Kidney (tissue), 14 donors: ENCODE data around the gene XPO5. TPM values are rescaled to one million over a fixed set of nuclear protein-coding genes. Genes with fewer than 3 reads are reported as not detected.

Source experiments
- DNase-seq, 5 donors: peaks; one replicate each; pipeline ENCODE4 v3.0.0-alpha.2; 2013 to 2020
- FAIRE-seq: peaks from 2 replicates; lab custom pipeline; 2012; peaks lifted over from hg19 to GRCh38; lab: Jason Lieb, UNC
- H3K27ac ChIP-seq, 2 donors: one replicate each; pipeline ENCODE4 v1.7.0; 2013; ENCODE audit warnings: low read depth in 2 of 2, low read length in 2 of 2, inconsistent platforms in 1 of 2
- H3K27me3 ChIP-seq: one replicate; pipeline ENCODE4 v1.7.1; 2013; ENCODE audit warnings: low read length, inconsistent platforms; ENCODE audit not compliant: control insufficient read depth, insufficient read depth
- H3K36me3 ChIP-seq, 3 donors: one replicate each; pipeline versions ENCODE4 v1.7.0 to v1.7.1; 2013; ENCODE audit warnings: low read length in 3 of 3, control low read depth in 1 of 3, inconsistent platforms in 1 of 3; ENCODE audit not compliant: insufficient read depth in 3 of 3, control insufficient read depth in 2 of 3
- H3K4me1 ChIP-seq, 3 donors: one replicate each; pipeline versions ENCODE4 v1.7.0 to v1.7.1; 2013; ENCODE audit warnings: low read length in 3 of 3, inconsistent platforms in 1 of 3, low read depth in 1 of 3; ENCODE audit not compliant: control insufficient read depth in 2 of 3, insufficient read depth in 2 of 3
- H3K4me3 ChIP-seq, 3 donors: one replicate each; pipeline versions ENCODE4 v1.7.0 to v1.8.1; 2013; ENCODE audit warnings: low read length in 3 of 3, control low read depth in 1 of 3, inconsistent platforms in 1 of 3
- H3K9ac ChIP-seq, 3 donors: one replicate each; pipeline versions ENCODE4 v1.7.0 to v1.7.1; 2013; ENCODE audit warnings: low read length in 3 of 3, control low read depth in 1 of 3, inconsistent platforms in 1 of 3
- H3K9me3 ChIP-seq, 3 donors: one replicate each; pipeline versions ENCODE4 v1.7.0 to v1.7.1; 2013; ENCODE audit warnings: low read length in 3 of 3, control low read depth in 1 of 3, inconsistent platforms in 1 of 3; ENCODE audit not compliant: control insufficient read depth in 2 of 3, insufficient read depth in 1 of 3
- intact Hi-C: fragments of 100-400 bp; cut with DNase I; formaldehyde crosslinking; loops from one replicate; pipeline ENCODE4 v1.11.1; 2022
- polyA plus RNA-seq: library from polyadenylated mRNA; stranded (reverse); fragments of 350-450 nt; fragmentation: Illumina TruSeq; extraction: RNeasy Lipid Tissue Mini Kit (QIAGEN cat#74804); gene quantifications from one replicate; pipeline ENCODE4 v1.2.3, GENCODE V29; 2014; ENCODE audit warnings: low read depth, low replicate concordance; ENCODE audit not compliant: insufficient read depth
- total RNA-seq: library from RNA; stranded (reverse); fragmentation: NEBNext Ultra II Directional; extraction: Animal tissue kit (Norgen Biotek cat#: 25700); gene quantifications from one replicate; pipeline ENCODE4 v1.2.1, GENCODE V29; 2021
- TF ChIP-seq, protein P1 (sequence below): IDR thresholded peaks from 3 replicates; pipeline ENCODE4 v1.5.1; 2012; ENCODE audit warnings: mild to moderate bottlenecking, moderate library complexity, borderline replicate concordance; ENCODE audit not compliant: insufficient read depth; ENCODE audit errors: extremely low read depth
- donor health status: control.
- donor health status: control.
- donor health status: control.
- donor health status: control.
- donor health status: control.
- donor health status: DM: yes; HTN: yes; CAD: no.
- donor health status: Normal renal cell carcinoma (clear cell type).

The XPO5 gene
- total and polyA plus RNA-seq, 2 donors from 2014 or later, result 7.5 to 34.3 TPM

- Histone ChIP-seq H3K4me1 (peaks cover 0 to 23% (median 7%) of the 10 kb centered on the region in 3 donors), H3K27ac (no peak overlapping the region), H3K27me3 (no peaks in the 10 kb centered on the region), H3K36me3 (peaks cover 0 to 4% (median 0%) of the 10 kb centered on the region in 3 donors), H3K9me3 (no peaks in the 10 kb centered on the region), H3K4me3 (no peak overlapping the region), H3K9ac (no peak overlapping the region)
- no peak for DNase-seq
- intact Hi-C loops, result no loop called here
- FAIRE-seq, result no peak
- TF ChIP-seq, protein P1, sequence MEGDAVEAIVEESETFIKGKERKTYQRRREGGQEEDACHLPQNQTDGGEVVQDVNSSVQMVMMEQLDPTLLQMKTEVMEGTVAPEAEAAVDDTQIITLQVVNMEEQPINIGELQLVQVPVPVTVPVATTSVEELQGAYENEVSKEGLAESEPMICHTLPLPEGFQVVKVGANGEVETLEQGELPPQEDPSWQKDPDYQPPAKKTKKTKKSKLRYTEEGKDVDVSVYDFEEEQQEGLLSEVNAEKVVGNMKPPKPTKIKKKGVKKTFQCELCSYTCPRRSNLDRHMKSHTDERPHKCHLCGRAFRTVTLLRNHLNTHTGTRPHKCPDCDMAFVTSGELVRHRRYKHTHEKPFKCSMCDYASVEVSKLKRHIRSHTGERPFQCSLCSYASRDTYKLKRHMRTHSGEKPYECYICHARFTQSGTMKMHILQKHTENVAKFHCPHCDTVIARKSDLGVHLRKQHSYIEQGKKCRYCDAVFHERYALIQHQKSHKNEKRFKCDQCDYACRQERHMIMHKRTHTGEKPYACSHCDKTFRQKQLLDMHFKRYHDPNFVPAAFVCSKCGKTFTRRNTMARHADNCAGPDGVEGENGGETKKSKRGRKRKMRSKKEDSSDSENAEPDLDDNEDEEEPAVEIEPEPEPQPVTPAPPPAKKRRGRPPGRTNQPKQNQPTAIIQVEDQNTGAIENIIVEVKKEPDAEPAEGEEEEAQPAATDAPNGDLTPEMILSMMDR, result no peak
Observed at GRCh38 chr6:43490523-43490939, 85.3 kb downstream of the XPO5 start.

GRCh38 chr6:43489277-43490072 lies 86.4 kb downstream of the XPO5 start:
- no peak overlapping the region for H3K27ac ChIP-seq
- TF ChIP-seq, protein P1, result no peak
- no peaks in the 10 kb centered on the region for H3K27me3 ChIP-seq
- no peak overlapping the region for H3K4me3 ChIP-seq
- no peaks in the 10 kb centered on the region for H3K9me3 ChIP-seq
- H3K36me3 ChIP-seq, result peaks cover 0 to 4% (median 0%) of the 10 kb centered on the region in 3 donors
- intact Hi-C loops, result no loop called here
- no peak for FAIRE-seq
- DNase-seq, result no peak
- peaks cover 0 to 23% (median 5%) of the 10 kb centered on the region in 3 donors for H3K4me1 ChIP-seq
- no peak overlapping the region for H3K9ac ChIP-seq

GRCh38 chr6:43488667-43489276 lies 87.1 kb downstream of the XPO5 start:
- FAIRE-seq, result no peak
- Histone ChIP-seq H3K27ac (no peak overlapping the region), H3K4me3 (no peak overlapping the region), H3K9ac (no peak overlapping the region), H3K36me3 (peaks cover 0 to 4% (median 0%) of the 10 kb centered on the region in 3 donors), H3K27me3 (no peaks in the 10 kb centered on the region), H3K9me3 (no peaks in the 10 kb centered on the region), H3K4me1 (peaks cover 0 to 19% (median 2%) of the 10 kb centered on the region in 3 donors)
- TF ChIP-seq, protein P1, result no peak
- intact Hi-C loops, result no loop called here
- no peak for DNase-seq
